K562 (cell line): Measurements from ENCODE around the gene SND1. TPM values are rescaled to one million over a fixed set of nuclear protein-coding genes. Genes with fewer than 3 reads are reported as not detected.

ENCODE experiments used
- CXXC5 ChIP-seq: fragments of 250-450 bp; sonication (Bioruptor Pico); IDR thresholded peaks from 2 replicates; pipeline ENCODE4 v1.8.0; 2022; ENCODE audit warnings: inconsistent platforms, mild to moderate bottlenecking, moderate library complexity
- DPF2 ChIP-seq: fragments of 450-650 bp; IDR thresholded peaks from 2 replicates; pipeline ENCODE4 v1.6.1; 2016
- FOXK1 ChIP-seq: sonication (generic); formaldehyde crosslinking; IDR thresholded peaks from 2 replicates; pipeline ENCODE4 v1.8.0; 2022; ENCODE audit warnings: missing genetic modification reagents, mild to moderate bottlenecking, borderline replicate concordance
- HIVEP1 ChIP-seq: fragments of 250-450 bp; sonication (Bioruptor Pico); IDR thresholded peaks from 2 replicates; pipeline ENCODE4 v1.4.0; 2020; ENCODE audit warnings: mild to moderate bottlenecking
- KLF10 ChIP-seq: fragments of 250-450 bp; sonication (Bioruptor Pico); IDR thresholded peaks from 2 replicates; pipeline ENCODE4 v1.6.1; 2021; ENCODE audit warnings: matching md5 sums
- MAFF ChIP-seq: IDR thresholded peaks from 2 replicates; pipeline ENCODE4 v1.6.1; 2012; ENCODE audit warnings: low read length, improper control_type of control experiment
- MECOM ChIP-seq: fragments of 250-450 bp; sonication (Bioruptor Pico); IDR thresholded peaks from 2 replicates; pipeline ENCODE4 v1.8.0; 2022; ENCODE audit warnings: inconsistent platforms
- NFE2 ChIP-seq: IDR thresholded peaks from 2 replicates; pipeline ENCODE4 v1.6.1; 2014; ENCODE audit warnings: antibody characterized with exemption, low read depth
- NFRKB ChIP-seq: fragments of 450-650 bp; IDR thresholded peaks from 2 replicates; pipeline ENCODE4 v1.6.1; 2016; ENCODE audit warnings: low read depth
- SNRNP70 ChIP-seq: fragments of 200-400 bp; formaldehyde crosslinking; optimal IDR thresholded peaks from 2 replicates; pipeline ENCODE3; 2017; ENCODE audit warnings: low read depth, low read length
- STAT5A ChIP-seq: IDR thresholded peaks from 2 replicates; pipeline ENCODE4 v1.6.1; 2012; ENCODE audit warnings: low read length, inconsistent platforms, borderline replicate concordance
- ZNF764 ChIP-seq: fragments of 250-450 bp; sonication (Bioruptor Pico); IDR thresholded peaks from 2 replicates; pipeline ENCODE4 v1.4.0; 2020; ENCODE audit warnings: low read depth, mild to moderate bottlenecking, moderate library complexity
- ZNF778 ChIP-seq: fragments of 450-650 bp; formaldehyde crosslinking; IDR thresholded peaks from 2 replicates; pipeline ENCODE4 v1.4.0; 2020; ENCODE audit warnings: mild to moderate bottlenecking, moderate library complexity
- polyA plus RNA-seq, 8 experiments: library from polyadenylated mRNA; depleted of rRNA in 4 of 8; stranded (reverse) in 5 of 8; unstranded in 3 of 8; fragments of >200 nt; fragmentation: Nextera tagmentation in 2 of 8; fragmentation: Illumina TruSeq in 1 of 8; extraction: Ambion mirVana in 2 of 8; extraction: Trizol in 1 of 8; gene quantifications; 2 replicates each; pipeline versions ENCODE4 v1.2.1 to v1.2.3, GENCODE V29; 2011 to 2014; ENCODE audit warnings: inconsistent platforms in 1 of 8, missing spikeins in 1 of 8
- total RNA-seq, 7 experiments: library from RNA; depleted of rRNA in 6 of 7; stranded (reverse); fragments of >200 nt in 6 of 7; fragmentation: Illumina TruSeq in 2 of 7; extraction: Trizol in 2 of 7; gene quantifications; 2 replicates each; pipeline versions ENCODE4 v1.2.1 to v1.2.3, GENCODE V29; 2011 to 2021; ENCODE audit warnings: low replicate concordance in 1 of 7
- TF ChIP-seq, protein P1 (sequence below): fragments of 200-400 bp; formaldehyde crosslinking; IDR thresholded peaks from 2 replicates; pipeline ENCODE4 v1.6.1; 2017; ENCODE audit warnings: mild to moderate bottlenecking, low read depth, low read length, moderate library complexity
- TF ChIP-seq, protein P2 (sequence below): fragments of 450-650 bp; IDR thresholded peaks from 2 replicates; pipeline ENCODE4 v1.6.1; 2018; ENCODE audit not compliant: partially characterized antibody
- TF ChIP-seq, protein P3 (sequence below), 2 experiments: fragments of 200-800 bp in 1 of 2; sonication (Bioruptor generic) in 1 of 2; sonication (generic) in 1 of 2; formaldehyde crosslinking in 1 of 2; IDR thresholded peaks in 1 of 2; conservative IDR thresholded peaks in 1 of 2; 2 replicates each; pipeline versions ENCODE4 v1.5.0 to v1.6.1; 2016 to 2020; ENCODE audit warnings: missing compliant biosample characterization in 1 of 2, missing genetic modification characterization in 1 of 2, missing genetic modification reagents in 1 of 2
- TF ChIP-seq, protein P4 (sequence below): fragments of 450-650 bp; formaldehyde crosslinking; IDR thresholded peaks from 2 replicates; pipeline ENCODE4 v1.4.0; 2022; ENCODE audit warnings: missing genetic modification characterization
- TF ChIP-seq, protein P5 (sequence below): sonication (generic); formaldehyde crosslinking; IDR thresholded peaks from 2 replicates; pipeline ENCODE4 v1.8.0; 2022; ENCODE audit warnings: mild to moderate bottlenecking, missing genetic modification reagents, borderline replicate concordance

Gene SND1
- total and polyA plus RNA-seq, 9 of the 15 experiments (the other 6 are each of a cell fraction or from before 2014, with no cell fraction given), result 46.5 to 307 (median 191) TPM

DNA sequence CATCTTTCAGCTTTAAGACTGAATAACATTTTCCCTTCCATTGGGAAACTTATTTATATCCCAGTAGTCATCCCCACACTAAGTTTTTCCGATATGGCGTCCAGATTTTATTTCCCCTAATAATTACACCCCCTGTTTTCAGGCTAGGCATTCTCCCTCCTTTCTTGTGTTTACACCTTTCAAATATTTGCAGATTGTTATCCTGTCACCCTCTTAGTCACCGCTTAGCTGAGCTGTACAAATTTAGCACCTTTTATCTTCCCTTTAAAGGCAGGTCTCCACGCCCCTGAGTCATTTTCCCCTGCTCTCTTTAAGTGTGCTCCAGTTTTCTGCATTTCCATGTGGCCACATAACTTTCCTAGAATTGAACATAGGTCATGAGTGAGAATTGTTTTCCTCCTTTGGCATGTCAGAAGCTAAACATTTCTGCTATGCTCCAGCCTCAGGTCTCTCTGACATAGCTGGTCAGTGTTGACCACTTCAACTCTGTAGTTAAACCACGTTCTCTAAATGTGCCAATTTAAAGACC lies 331.9 kb downstream of the SND1 start (continued):
- TF ChIP-seq, protein P1, sequence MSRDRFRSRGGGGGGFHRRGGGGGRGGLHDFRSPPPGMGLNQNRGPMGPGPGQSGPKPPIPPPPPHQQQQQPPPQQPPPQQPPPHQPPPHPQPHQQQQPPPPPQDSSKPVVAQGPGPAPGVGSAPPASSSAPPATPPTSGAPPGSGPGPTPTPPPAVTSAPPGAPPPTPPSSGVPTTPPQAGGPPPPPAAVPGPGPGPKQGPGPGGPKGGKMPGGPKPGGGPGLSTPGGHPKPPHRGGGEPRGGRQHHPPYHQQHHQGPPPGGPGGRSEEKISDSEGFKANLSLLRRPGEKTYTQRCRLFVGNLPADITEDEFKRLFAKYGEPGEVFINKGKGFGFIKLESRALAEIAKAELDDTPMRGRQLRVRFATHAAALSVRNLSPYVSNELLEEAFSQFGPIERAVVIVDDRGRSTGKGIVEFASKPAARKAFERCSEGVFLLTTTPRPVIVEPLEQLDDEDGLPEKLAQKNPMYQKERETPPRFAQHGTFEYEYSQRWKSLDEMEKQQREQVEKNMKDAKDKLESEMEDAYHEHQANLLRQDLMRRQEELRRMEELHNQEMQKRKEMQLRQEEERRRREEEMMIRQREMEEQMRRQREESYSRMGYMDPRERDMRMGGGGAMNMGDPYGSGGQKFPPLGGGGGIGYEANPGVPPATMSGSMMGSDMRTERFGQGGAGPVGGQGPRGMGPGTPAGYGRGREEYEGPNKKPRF, result no peak
- TF ChIP-seq DPF2, result peak; percentile 95
- TF ChIP-seq NFE2, result peak; percentile 76
- no peak for TF ChIP-seq NFRKB
- TF ChIP-seq, protein P2, sequence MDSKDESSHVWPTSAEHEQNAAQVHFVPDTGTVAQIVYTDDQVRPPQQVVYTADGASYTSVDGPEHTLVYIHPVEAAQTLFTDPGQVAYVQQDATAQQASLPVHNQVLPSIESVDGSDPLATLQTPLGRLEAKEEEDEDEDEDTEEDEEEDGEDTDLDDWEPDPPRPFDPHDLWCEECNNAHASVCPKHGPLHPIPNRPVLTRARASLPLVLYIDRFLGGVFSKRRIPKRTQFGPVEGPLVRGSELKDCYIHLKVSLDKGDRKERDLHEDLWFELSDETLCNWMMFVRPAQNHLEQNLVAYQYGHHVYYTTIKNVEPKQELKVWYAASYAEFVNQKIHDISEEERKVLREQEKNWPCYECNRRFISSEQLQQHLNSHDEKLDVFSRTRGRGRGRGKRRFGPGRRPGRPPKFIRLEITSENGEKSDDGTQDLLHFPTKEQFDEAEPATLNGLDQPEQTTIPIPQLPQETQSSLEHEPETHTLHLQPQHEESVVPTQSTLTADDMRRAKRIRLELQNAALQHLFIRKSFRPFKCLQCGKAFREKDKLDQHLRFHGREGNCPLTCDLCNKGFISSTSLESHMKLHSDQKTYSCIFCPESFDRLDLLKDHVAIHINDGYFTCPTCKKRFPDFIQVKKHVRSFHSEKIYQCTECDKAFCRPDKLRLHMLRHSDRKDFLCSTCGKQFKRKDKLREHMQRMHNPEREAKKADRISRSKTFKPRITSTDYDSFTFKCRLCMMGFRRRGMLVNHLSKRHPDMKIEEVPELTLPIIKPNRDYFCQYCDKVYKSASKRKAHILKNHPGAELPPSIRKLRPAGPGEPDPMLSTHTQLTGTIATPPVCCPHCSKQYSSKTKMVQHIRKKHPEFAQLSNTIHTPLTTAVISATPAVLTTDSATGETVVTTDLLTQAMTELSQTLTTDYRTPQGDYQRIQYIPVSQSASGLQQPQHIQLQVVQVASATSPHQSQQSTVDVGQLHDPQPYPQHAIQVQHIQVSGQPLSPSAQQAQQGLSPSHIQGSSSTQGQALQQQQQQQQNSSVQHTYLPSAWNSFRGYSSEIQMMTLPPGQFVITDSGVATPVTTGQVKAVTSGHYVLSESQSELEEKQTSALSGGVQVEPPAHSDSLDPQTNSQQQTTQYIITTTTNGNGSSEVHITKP, result no peak
- TF ChIP-seq, protein P3, sequence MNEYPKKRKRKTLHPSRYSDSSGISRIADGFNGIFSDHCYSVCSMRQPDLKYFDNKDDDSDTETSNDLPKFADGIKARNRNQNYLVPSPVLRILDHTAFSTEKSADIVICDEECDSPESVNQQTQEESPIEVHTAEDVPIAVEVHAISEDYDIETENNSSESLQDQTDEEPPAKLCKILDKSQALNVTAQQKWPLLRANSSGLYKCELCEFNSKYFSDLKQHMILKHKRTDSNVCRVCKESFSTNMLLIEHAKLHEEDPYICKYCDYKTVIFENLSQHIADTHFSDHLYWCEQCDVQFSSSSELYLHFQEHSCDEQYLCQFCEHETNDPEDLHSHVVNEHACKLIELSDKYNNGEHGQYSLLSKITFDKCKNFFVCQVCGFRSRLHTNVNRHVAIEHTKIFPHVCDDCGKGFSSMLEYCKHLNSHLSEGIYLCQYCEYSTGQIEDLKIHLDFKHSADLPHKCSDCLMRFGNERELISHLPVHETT (CRISPR knock-in tag; conservative IDR thresholded peaks at IDR 0.05 in 1 of 2, IDR thresholded peaks at IDR 0.05 in 1 of 2), result no peak
- TF ChIP-seq HIVEP1 (CRISPR knock-in tag), result no peak
- peak; percentile 28 for TF ChIP-seq MAFF
- no peak for TF ChIP-seq ZNF764
- TF ChIP-seq MECOM, result no peak
- TF ChIP-seq ZNF778, result no peak
- TF ChIP-seq SNRNP70, result no peak
- TF ChIP-seq, protein P4, sequence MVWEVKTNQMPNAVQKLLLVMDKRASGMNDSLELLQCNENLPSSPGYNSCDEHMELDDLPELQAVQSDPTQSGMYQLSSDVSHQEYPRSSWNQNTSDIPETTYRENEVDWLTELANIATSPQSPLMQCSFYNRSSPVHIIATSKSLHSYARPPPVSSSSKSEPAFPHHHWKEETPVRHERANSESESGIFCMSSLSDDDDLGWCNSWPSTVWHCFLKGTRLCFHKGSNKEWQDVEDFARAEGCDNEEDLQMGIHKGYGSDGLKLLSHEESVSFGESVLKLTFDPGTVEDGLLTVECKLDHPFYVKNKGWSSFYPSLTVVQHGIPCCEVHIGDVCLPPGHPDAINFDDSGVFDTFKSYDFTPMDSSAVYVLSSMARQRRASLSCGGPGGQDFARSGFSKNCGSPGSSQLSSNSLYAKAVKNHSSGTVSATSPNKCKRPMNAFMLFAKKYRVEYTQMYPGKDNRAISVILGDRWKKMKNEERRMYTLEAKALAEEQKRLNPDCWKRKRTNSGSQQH, result no peak
- no peak for TF ChIP-seq KLF10
- TF ChIP-seq FOXK1 (CRISPR knock-in tag), result no peak
- TF ChIP-seq, protein P5, sequence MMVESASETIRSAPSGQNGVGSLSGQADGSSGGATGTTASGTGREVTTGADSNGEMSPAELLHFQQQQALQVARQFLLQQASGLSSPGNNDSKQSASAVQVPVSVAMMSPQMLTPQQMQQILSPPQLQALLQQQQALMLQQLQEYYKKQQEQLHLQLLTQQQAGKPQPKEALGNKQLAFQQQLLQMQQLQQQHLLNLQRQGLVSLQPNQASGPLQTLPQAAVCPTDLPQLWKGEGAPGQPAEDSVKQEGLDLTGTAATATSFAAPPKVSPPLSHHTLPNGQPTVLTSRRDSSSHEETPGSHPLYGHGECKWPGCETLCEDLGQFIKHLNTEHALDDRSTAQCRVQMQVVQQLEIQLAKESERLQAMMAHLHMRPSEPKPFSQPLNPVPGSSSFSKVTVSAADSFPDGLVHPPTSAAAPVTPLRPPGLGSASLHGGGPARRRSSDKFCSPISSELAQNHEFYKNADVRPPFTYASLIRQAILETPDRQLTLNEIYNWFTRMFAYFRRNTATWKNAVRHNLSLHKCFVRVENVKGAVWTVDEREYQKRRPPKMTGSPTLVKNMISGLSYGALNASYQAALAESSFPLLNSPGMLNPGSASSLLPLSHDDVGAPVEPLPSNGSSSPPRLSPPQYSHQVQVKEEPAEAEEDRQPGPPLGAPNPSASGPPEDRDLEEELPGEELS (CRISPR knock-in tag), result no peak
- no peak for TF ChIP-seq CXXC5 (CRISPR knock-in tag)
- TF ChIP-seq STAT5A, result peak; percentile 46; the same call in 1 of the 2 replicates
